Nephron (organoid): ENCODE measurements around the gene MAP2K2.

ENCODE experiments used
- H3K27ac Mint-ChIP-seq, 3 experiments: 2 replicates each; pipeline ENCODE4 v1.8.0; 2020; ENCODE audit warnings: mixed read lengths in 3 of 3, mild to moderate bottlenecking in 2 of 3, moderate library complexity in 1 of 3
- H3K27me3 Mint-ChIP-seq: 2 replicates; pipeline ENCODE4 v1.8.0; 2021; ENCODE audit warnings: low read depth, mild to moderate bottlenecking, moderate library complexity, mixed read lengths
- H3K36me3 Mint-ChIP-seq: 2 replicates; pipeline ENCODE4 v1.8.0; 2020; ENCODE audit warnings: low read depth, mixed read lengths
- H3K4me1 Mint-ChIP-seq: 2 replicates; pipeline ENCODE4 v1.8.0; 2020; ENCODE audit warnings: mixed read lengths
- H3K4me3 Mint-ChIP-seq, 3 experiments: 2 replicates each; pipeline ENCODE4 v1.8.0; 2020; ENCODE audit warnings: mild to moderate bottlenecking in 3 of 3, mixed read lengths in 3 of 3, moderate library complexity in 2 of 3
- H3K9me3 Mint-ChIP-seq: 2 replicates; pipeline ENCODE4 v1.8.0; 2020; ENCODE audit warnings: mixed read lengths
- CTCF ChIP-seq, 3 experiments: fragments of 200-600 bp; sonication (generic); IDR thresholded peaks; one replicate each; pipeline ENCODE4 v1.5.0; 2021; ENCODE audit warnings: antibody characterized with exemption in 3 of 3; ENCODE audit not compliant: unreplicated experiment in 3 of 3

Gene MAP2K2

GRCh38 chr19:4094761-4095487, 29.0 kb downstream of the MAP2K2 start:
- Mint-ChIP-seq H3K27me3 (no peaks in the 10 kb centered on the region), H3K4me3 (no peak overlapping the region), H3K36me3 (peaks cover 23% of the 10 kb centered on the region), H3K27ac (no peak overlapping the region), H3K4me1 (no peaks in the 10 kb centered on the region), H3K9me3 (no peaks in the 10 kb centered on the region)
- no peak for TF ChIP-seq CTCF (IDR thresholded peaks at IDR 0.05; ENCODE audit: unreplicated experiment in 3 of 3)

GRCh38 chr19:4094291-4094690, 29.6 kb downstream of the MAP2K2 start:
- Mint-ChIP-seq H3K36me3 (peaks cover 24% of the 10 kb centered on the region), H3K4me3 (no peak overlapping the region), H3K9me3 (no peaks in the 10 kb centered on the region), H3K27me3 (no peaks in the 10 kb centered on the region), H3K4me1 (no peaks in the 10 kb centered on the region), H3K27ac (no peak overlapping the region)
- no peak for TF ChIP-seq CTCF (IDR thresholded peaks at IDR 0.05; ENCODE audit: unreplicated experiment in 3 of 3)

- H3K4me3 Mint-ChIP-seq = no peak overlapping the region
- H3K4me1 Mint-ChIP-seq = no peaks in the 10 kb centered on the region
- no peak for TF ChIP-seq CTCF (IDR thresholded peaks at IDR 0.05; ENCODE audit: unreplicated experiment in 3 of 3)
- peaks cover 29% of the 10 kb centered on the region for H3K36me3 Mint-ChIP-seq
- no peaks in the 10 kb centered on the region for H3K27me3 Mint-ChIP-seq
- no peak overlapping the region for H3K27ac Mint-ChIP-seq
- no peaks in the 10 kb centered on the region for H3K9me3 Mint-ChIP-seq
Observed at GRCh38 chr19:4093643-4094175, 30.2 kb downstream of the MAP2K2 start.

- Mint-ChIP-seq H3K9me3 (no peaks in the 10 kb centered on the region), H3K4me1 (no peaks in the 10 kb centered on the region), H3K4me3 (no peak overlapping the region), H3K36me3 (peaks cover 13% of the 10 kb centered on the region), H3K27ac (no peak overlapping the region), H3K27me3 (peaks cover 3% of the 10 kb centered on the region)
- no peak for TF ChIP-seq CTCF (IDR thresholded peaks at IDR 0.05; ENCODE audit: unreplicated experiment in 3 of 3)
Observed at GRCh38 chr19:4090356-4091220, 33.3 kb downstream of the MAP2K2 start.

- H3K4me3 Mint-ChIP-seq = no peak overlapping the region
- H3K9me3 Mint-ChIP-seq = no peaks in the 10 kb centered on the region
- peaks cover 5% of the 10 kb centered on the region for H3K27me3 Mint-ChIP-seq
- peaks cover 13% of the 10 kb centered on the region for H3K36me3 Mint-ChIP-seq
- TF ChIP-seq CTCF (IDR thresholded peaks at IDR 0.05; ENCODE audit: unreplicated experiment in 3 of 3) = no peak
- no peak overlapping the region for H3K27ac Mint-ChIP-seq
- no peaks in the 10 kb centered on the region for H3K4me1 Mint-ChIP-seq
Observed at GRCh38 chr19:4089946-4090345, 34.0 kb downstream of the MAP2K2 start.
